ENCODE results near the gene FAM200A. TPM values are rescaled to one million over a fixed set of nuclear protein-coding genes. Genes with fewer than 3 reads are reported as not detected.

The FAM200A gene
- total RNA-seq, 1 donor from 2014 or later: 4.9 TPM

DNA sequence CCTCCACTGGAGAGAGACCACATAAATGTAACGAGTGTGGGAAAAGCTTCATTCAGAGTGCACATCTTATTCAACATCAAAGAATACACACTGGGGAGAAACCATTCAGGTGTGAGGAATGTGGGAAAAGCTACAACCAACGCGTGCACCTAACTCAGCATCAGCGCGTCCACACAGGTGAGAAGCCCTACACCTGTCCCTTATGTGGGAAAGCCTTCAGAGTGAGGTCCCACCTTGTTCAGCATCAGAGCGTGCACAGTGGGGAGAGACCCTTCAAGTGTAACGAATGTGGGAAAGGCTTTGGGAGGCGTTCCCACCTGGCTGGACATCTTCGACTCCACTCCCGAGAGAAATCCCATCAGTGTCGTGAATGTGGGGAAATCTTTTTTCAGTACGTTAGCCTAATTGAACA lies 20.6 kb downstream of the FAM200A start:
- Histone ChIP-seq H3K36me3 (peaks cover 22% of the 10 kb centered on the region), H3K9me3 (peaks cover 30% of the 10 kb centered on the region), H3K4me3 (no peak overlapping the region), H3K27me3 (no peaks in the 10 kb centered on the region), H3K27ac (no peak overlapping the region), H3K4me1 (no peaks in the 10 kb centered on the region)
- DNase-seq (no peak), ATAC-seq (no peak)
- intact Hi-C loops (cut with DNase I): no loop called here
- TF ChIP-seq, protein P1, sequence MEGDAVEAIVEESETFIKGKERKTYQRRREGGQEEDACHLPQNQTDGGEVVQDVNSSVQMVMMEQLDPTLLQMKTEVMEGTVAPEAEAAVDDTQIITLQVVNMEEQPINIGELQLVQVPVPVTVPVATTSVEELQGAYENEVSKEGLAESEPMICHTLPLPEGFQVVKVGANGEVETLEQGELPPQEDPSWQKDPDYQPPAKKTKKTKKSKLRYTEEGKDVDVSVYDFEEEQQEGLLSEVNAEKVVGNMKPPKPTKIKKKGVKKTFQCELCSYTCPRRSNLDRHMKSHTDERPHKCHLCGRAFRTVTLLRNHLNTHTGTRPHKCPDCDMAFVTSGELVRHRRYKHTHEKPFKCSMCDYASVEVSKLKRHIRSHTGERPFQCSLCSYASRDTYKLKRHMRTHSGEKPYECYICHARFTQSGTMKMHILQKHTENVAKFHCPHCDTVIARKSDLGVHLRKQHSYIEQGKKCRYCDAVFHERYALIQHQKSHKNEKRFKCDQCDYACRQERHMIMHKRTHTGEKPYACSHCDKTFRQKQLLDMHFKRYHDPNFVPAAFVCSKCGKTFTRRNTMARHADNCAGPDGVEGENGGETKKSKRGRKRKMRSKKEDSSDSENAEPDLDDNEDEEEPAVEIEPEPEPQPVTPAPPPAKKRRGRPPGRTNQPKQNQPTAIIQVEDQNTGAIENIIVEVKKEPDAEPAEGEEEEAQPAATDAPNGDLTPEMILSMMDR (IDR thresholded peaks at IDR 0.05): no peak

DNA sequence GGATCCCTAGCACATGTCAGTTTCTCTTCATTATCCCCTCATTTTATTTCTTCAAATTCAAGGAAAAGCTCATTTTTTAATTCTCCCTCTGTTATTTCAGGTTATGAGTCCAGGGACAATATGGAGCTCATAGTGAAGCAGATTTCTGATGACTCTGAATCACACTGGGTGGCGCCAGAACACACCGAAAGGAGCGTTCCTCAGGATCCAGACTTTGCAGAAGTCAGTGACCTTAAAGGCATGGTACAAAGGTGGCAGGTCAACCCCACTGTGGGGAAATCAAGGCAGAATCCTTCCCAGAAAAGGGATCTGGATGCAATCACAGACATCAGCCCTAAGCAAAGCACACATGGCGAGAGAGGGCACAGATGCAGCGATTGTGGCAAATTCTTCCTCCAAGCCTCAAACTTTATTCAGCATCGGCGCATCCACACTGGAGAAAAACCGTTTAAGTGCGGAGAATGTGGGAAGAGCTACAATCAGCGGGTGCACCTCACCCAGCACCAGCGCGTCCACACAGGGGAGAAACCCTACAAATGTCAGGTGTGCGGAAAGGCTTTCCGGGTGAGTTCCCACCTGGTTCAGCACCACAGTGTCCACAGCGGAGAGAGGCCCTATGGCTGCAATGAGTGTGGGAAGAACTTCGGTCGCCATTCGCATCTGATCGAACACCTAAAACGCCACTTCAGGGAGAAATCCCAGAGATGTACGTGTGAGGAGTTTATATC lies 26.0 kb downstream of the FAM200A start:
- TF ChIP-seq, protein P1 (IDR thresholded peaks at IDR 0.05): peak; percentile 17
- peak; percentile 62 for ATAC-seq

DNA sequence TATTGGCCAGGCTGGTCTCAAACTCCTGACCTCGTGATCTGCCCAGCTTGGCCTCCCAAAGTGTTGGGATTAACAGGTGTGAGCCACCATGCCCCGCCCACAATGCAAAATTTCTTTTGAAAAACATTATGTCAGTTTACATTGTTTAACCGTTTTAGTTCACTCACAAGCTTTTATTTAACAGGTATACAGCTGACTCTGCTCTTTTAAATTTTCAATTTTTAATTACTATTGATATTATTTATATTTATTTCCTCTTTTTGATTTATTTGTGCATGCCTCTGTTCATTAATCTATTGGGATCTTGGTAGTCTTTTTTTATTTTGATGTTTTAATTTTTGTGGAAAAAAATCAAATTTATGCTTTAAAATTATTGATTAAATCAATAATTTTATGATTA lies 30.5 kb downstream of the FAM200A start:
- Histone ChIP-seq H3K9me3 (no peaks in the 10 kb centered on the region), H3K36me3 (peaks cover 61% of the 10 kb centered on the region), H3K27me3 (no peaks in the 10 kb centered on the region), H3K4me3 (no peak overlapping the region), H3K4me1 (no peaks in the 10 kb centered on the region), H3K27ac (no peak overlapping the region)
- ATAC-seq (no peak), DNase-seq (no peak)
- TF ChIP-seq, protein P1 (IDR thresholded peaks at IDR 0.05): no peak
- intact Hi-C loops (cut with DNase I): no loop called here

More for the DNA sequence above, 26.0 kb downstream of the FAM200A start:
- intact Hi-C loops (cut with DNase I): no loop called here
- H3K9me3 ChIP-seq: peaks cover 11% of the 10 kb centered on the region
- H3K36me3 ChIP-seq: peaks cover 41% of the 10 kb centered on the region
- H3K4me3 ChIP-seq: no peak overlapping the region
- H3K27ac ChIP-seq: no peak overlapping the region
- no peak for DNase-seq
- H3K27me3 ChIP-seq: no peaks in the 10 kb centered on the region
- no peaks in the 10 kb centered on the region for H3K4me1 ChIP-seq

DNA sequence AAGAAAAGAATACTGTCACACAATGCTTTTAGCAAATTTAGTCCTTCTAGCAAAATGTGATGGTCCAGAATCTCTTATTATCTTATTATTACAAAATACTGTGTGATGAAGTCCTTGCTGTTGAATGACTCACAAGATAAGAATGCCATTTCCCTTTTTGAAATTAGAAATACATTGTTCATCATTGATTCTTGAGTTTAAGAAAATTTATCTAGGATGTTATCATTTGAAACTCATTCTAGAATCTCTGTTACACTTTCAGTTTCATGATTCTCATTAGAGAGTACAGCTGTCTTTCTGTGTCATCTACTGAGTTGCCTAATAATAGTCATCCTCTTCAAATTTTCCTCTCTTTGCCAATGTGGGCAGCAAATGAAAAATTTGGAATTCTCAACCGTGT lies 37.9 kb downstream of the FAM200A start:
- no peak for DNase-seq
- peaks cover 67% of the 10 kb centered on the region for H3K36me3 ChIP-seq
- ATAC-seq: no peak
- H3K27me3 ChIP-seq: no peaks in the 10 kb centered on the region
- H3K27ac ChIP-seq: no peak overlapping the region
- H3K9me3 ChIP-seq: no peaks in the 10 kb centered on the region
- TF ChIP-seq, protein P1 (IDR thresholded peaks at IDR 0.05): no peak
- intact Hi-C loops (cut with DNase I): no loop called here
- no peaks in the 10 kb centered on the region for H3K4me1 ChIP-seq
- no peak overlapping the region for H3K4me3 ChIP-seq

DNA sequence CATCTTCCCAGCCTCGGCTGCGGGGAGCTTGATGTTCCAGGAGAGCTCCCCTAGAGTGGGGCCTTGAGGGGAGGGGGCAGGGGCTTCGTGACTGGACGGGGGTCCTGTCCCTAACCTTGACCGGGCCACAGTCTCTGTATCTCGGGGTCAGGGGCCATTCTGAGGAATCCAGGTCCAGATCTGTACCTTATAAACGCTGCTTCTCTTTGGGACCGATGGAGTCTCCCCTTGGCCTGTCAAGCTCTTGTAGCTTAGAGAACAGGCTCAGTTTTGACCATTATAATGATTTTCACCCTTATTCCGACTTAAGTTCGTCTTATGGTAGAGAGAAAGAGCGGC lies 46.6 kb downstream of the FAM200A start:
- ATAC-seq (no peak), DNase-seq (no peak)
- H3K27ac ChIP-seq: peak overlapping the region; percentile 83

More for the DNA sequence above, 46.6 kb downstream of the FAM200A start:
- H3K4me1 ChIP-seq: peaks cover 31% of the 10 kb centered on the region
- H3K36me3 ChIP-seq: peaks cover 6% of the 10 kb centered on the region
- no peaks in the 10 kb centered on the region for H3K9me3 ChIP-seq
- intact Hi-C loops (cut with DNase I): no loop called here
- peak overlapping the region; percentile 90 for H3K4me3 ChIP-seq
- TF ChIP-seq, protein P1 (IDR thresholded peaks at IDR 0.05): no peak
- no peaks in the 10 kb centered on the region for H3K27me3 ChIP-seq

Data from upper lobe of right lung (tissue), 1 donor.